BJ (cell line): ENCODE data around the gene KRTAP10-3. TPM values are rescaled to one million over a fixed set of nuclear protein-coding genes. Genes with fewer than 3 reads are reported as not detected.

Experiments
- CTCF ChIA-PET: fragments of 350-600 bp; formaldehyde crosslinking; extraction: SDS; loops from one replicate; lab custom pipeline; 2021; ENCODE audit warnings: antibody characterized with exemption, inconsistent platforms; lab: Yijun Ruan, JAX
- POLR2A ChIA-PET: fragments of 300-600 bp; sonication (Branson Sonifier 250); formaldehyde crosslinking; extraction: SDS; loops from one replicate; lab custom pipeline; 2021; ENCODE audit warnings: antibody characterized with exemption; lab: Charles Lee
- DNase-seq: peaks from one replicate; pipeline ENCODE4 v3.0.0-alpha.2; 2011; ENCODE audit warnings: low read depth
- H3K27me3 ChIP-seq: 2 replicates; pipeline ENCODE4 v1.6.0; 2011; ENCODE audit warnings: low read length; ENCODE audit not compliant: control insufficient read depth, insufficient read depth
- H3K36me3 ChIP-seq: 2 replicates; pipeline ENCODE4 v1.5.1; 2011; ENCODE audit warnings: low read length; ENCODE audit not compliant: control insufficient read depth, insufficient read depth
- H3K4me3 ChIP-seq: 2 replicates; pipeline ENCODE4 v1.5.1; 2011; ENCODE audit warnings: low read depth, mild to moderate bottlenecking, control low read depth, low read length
- polyA plus RNA-seq: library from polyadenylated mRNA; depleted of rRNA; stranded (reverse); fragments of >200 nt; gene quantifications from 2 replicates; pipeline ENCODE4 v1.2.3, GENCODE V29; 2011
- TF ChIP-seq, protein P1 (sequence below): IDR thresholded peaks from 2 replicates; pipeline ENCODE4 v1.5.1; 2011; ENCODE audit warnings: low read depth, mild to moderate bottlenecking, control low read depth, inconsistent platforms, low read length, moderate library complexity; ENCODE audit not compliant: insufficient read depth

Gene KRTAP10-3
- polyA plus RNA-seq, 1 experiment: not detected

DNA sequence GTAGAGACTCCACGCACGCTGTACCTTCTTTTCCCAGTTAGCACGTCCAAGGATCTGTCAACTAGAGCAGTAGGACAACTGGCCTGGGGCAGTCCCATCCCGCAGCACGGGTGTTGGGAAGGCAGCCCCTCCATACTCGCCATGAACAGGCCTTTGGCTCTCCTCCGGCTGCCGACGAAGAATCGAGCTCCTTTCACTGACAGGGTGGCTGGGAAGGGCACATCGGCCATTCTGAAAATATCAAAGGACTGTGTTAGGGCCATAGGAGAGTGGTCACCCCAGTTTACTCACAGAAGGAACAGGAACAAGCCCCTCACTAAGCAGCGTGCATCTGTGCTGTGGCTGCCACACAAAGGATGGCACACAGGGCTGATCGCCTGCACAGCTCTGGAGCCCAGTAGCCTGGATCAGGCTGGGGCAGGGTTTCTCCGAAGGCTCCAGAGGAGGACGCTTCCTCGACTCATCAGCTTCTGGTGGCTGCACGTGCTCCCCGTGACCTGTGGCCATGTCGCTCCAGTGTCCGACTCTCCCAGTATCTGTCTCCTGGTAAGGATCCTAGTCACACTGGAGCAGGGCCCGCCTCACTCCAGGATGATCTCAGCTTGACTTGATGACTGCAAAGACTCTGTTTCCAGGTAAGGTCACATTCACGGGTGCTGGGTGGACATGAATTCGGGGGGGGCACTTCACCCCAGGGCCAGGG is 27.5 kb downstream of the KRTAP10-3 start:
- H3K36me3 ChIP-seq: no peaks in the 10 kb centered on the region
- POLR2A ChIA-PET: no interaction called here
- no peaks in the 10 kb centered on the region for H3K27me3 ChIP-seq
- TF ChIP-seq, protein P1, sequence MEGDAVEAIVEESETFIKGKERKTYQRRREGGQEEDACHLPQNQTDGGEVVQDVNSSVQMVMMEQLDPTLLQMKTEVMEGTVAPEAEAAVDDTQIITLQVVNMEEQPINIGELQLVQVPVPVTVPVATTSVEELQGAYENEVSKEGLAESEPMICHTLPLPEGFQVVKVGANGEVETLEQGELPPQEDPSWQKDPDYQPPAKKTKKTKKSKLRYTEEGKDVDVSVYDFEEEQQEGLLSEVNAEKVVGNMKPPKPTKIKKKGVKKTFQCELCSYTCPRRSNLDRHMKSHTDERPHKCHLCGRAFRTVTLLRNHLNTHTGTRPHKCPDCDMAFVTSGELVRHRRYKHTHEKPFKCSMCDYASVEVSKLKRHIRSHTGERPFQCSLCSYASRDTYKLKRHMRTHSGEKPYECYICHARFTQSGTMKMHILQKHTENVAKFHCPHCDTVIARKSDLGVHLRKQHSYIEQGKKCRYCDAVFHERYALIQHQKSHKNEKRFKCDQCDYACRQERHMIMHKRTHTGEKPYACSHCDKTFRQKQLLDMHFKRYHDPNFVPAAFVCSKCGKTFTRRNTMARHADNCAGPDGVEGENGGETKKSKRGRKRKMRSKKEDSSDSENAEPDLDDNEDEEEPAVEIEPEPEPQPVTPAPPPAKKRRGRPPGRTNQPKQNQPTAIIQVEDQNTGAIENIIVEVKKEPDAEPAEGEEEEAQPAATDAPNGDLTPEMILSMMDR: no peak
- DNase-seq: no peak
- no peak overlapping the region for H3K4me3 ChIP-seq
- CTCF ChIA-PET: interaction anchor here (0.6 kb wide), 1 partner anchor 394 kb away, joined by 3 read pairs; no protein-coding TSS in a partner anchor

DNA sequence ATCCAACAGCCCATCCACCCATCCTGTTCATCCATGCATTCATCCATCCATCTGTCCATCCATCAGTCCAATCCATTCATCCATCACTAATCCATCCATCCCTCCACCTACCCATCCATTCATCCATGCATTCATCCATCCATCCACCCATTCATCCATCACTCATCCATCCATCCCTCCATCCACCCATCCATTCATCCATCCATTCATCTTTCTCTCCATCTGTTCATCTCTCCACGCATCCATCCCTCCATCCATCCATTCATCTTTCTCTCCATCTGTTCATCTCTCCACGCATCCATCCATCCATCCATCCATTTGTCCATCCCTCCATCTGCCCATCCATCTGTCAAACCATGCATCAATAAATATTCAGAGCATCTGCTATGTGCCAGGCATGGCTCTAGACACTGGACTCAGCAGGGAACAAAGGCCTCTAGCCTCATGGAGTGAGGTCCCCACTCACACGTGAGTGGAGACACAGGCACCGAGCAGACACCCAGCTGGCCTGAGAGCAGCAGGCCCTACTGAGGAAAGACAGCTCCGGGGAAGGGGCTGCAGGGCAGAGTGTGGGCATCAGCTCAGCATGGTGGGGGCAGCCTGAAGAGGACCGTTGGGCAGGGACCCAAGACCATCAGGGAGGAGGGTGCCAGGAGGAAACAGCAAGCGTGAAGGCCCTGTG is 28.2 kb downstream of the KRTAP10-3 start:
- no peak overlapping the region for H3K4me3 ChIP-seq
- CTCF ChIA-PET: no interaction called here
- no peaks in the 10 kb centered on the region for H3K27me3 ChIP-seq
- no peaks in the 10 kb centered on the region for H3K36me3 ChIP-seq
- TF ChIP-seq, protein P1: no peak
- POLR2A ChIA-PET: no interaction called here
- DNase-seq: no peak

DNA sequence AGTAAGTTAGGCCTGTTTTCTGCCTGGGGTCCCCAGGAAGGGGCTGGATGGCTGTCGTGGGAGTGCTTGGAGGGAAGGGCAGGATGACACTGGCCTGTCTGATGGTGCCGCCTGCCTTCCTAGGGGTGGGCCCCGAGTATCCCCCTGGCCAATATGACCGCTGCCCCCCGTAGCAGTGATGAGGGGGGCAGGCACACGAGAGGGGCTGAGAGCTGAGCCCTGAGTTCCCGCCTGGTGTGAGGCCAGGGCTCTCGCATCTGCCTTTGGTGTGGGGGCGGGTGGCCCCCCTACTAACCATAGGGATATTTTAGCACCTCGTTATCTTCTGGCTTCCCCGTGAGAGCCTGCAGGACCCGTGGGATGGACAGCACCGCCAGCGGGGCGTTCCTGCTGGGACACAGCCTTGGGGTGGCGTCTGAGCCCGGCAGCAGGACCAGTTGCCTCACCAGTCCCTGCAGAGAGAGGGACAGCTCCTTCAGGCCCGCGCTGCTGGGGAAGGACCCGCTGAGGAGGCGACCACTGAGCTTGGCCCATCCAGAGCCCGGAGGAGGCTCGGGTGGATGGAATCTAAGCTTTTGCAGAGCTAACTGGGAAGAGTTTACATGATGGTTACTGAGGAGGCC is 29.0 kb downstream of the KRTAP10-3 start:
- H3K36me3 ChIP-seq: no peaks in the 10 kb centered on the region
- ChIA-PET CTCF (no interaction called here), POLR2A (no interaction called here)
- DNase-seq: no peak
- no peak overlapping the region for H3K4me3 ChIP-seq
- H3K27me3 ChIP-seq: no peaks in the 10 kb centered on the region
- TF ChIP-seq, protein P1: no peak

DNA sequence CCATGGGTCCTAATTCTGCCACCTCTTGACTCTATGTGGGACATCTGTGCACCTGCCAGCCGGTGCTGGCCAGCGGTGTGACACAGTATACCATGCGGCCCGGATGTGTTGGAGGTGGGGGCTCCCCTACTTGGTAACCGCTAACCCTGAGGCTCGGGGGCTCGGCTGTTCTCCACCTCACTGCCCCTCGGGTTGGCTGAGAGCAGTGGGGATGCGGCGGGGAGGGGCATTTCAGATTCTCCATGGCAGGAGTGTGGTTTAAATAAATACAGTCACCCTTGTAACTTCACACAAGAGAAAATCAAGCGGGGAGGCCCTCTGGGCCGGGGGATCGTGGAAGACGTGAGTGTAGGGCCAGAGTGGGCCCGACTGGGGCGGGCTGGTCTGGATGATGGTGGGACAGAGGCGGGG is 29.6 kb downstream of the KRTAP10-3 start:
- Histone ChIP-seq H3K4me3 (no peak overlapping the region), H3K27me3 (no peaks in the 10 kb centered on the region), H3K36me3 (no peaks in the 10 kb centered on the region)
- TF ChIP-seq, protein P1: no peak
- no peak for DNase-seq
- ChIA-PET POLR2A (no interaction called here), CTCF (no interaction called here)

DNA sequence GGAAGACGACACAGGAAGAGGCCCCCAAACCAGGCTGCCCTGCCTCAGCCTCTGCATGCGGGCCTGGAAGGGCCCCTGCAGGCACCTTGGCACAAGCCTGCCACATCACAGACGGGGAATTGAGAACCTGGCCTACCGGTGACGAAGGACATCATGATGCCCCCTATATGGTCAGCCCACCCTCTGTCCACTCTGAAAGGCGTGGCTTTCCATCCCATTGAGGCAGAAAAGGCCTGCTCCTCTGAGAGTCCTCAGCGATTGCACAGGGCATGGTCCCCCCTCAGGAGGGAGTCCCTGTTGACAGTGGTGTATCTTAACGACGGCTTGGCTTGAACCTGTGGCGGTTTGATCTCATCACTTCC is 30.0 kb downstream of the KRTAP10-3 start:
- no peaks in the 10 kb centered on the region for H3K27me3 ChIP-seq
- POLR2A ChIA-PET: no interaction called here
- CTCF ChIA-PET: no interaction called here
- no peak overlapping the region for H3K4me3 ChIP-seq
- no peaks in the 10 kb centered on the region for H3K36me3 ChIP-seq
- no peak for DNase-seq
- TF ChIP-seq, protein P1: no peak
